22Rv1 (cell line): ENCODE data around the gene CTBP2.

Source experiments
- CTCF ChIP-seq: fragments of 450-650 bp; IDR thresholded peaks from 2 replicates; pipeline ENCODE4 v1.5.1; 2017; ENCODE audit warnings: mild to moderate bottlenecking
- ZFX ChIP-seq: fragments of 450-650 bp; IDR thresholded peaks from 2 replicates; pipeline ENCODE4 v1.6.1; 2017; ENCODE audit warnings: antibody characterized with exemption, borderline replicate concordance

- TF ChIP-seq CTCF (no peak), ZFX (no peak)
Measured at GRCh38 chr10:124975977-124976514, 184.3 kb downstream of the CTBP2 start.
